Calu3 (cell line): Measurements from ENCODE around the gene DPYSL3. TPM values are rescaled to one million over a fixed set of nuclear protein-coding genes. Genes with fewer than 3 reads are reported as not detected.

Experiments used
- BruUV-seq: library from RNA; stranded (reverse); fragments of 400-500 nt; replicated peaks from 2 replicates; lab custom pipeline; 2021; lab: Mats Ljungman, UMichigan
- CTCF ChIA-PET: fragments of 300-600 bp; sonication (Branson Sonifier 250); formaldehyde crosslinking; loops from one replicate; lab custom pipeline; 2022; ENCODE audit warnings: antibody characterized with exemption; lab: Charles Lee
- DNase-seq: peaks from one replicate; pipeline ENCODE4 v3.0.0; 2022
- H3K27ac Mint-ChIP-seq: one replicate; pipeline ENCODE4 v1.8.0; 2022; ENCODE audit warnings: mixed read lengths; ENCODE audit not compliant: unreplicated experiment
- H3K27me3 Mint-ChIP-seq: one replicate; pipeline ENCODE4 v1.8.0; 2022; ENCODE audit warnings: mixed read lengths; ENCODE audit not compliant: unreplicated experiment
- H3K36me3 Mint-ChIP-seq: one replicate; pipeline ENCODE4 v1.8.0; 2022; ENCODE audit warnings: mild to moderate bottlenecking, moderate library complexity, mixed read lengths; ENCODE audit not compliant: insufficient read depth, unreplicated experiment
- H3K4me1 Mint-ChIP-seq: one replicate; pipeline ENCODE4 v1.8.0; 2022; ENCODE audit warnings: mild to moderate bottlenecking, low read depth, mixed read lengths; ENCODE audit not compliant: unreplicated experiment
- H3K4me3 Mint-ChIP-seq: one replicate; pipeline ENCODE4 v1.8.0; 2022; ENCODE audit warnings: mild to moderate bottlenecking, low read depth, moderate library complexity, mixed read lengths; ENCODE audit not compliant: unreplicated experiment
- H3K9me3 Mint-ChIP-seq: one replicate; pipeline ENCODE4 v1.8.0; 2022; ENCODE audit warnings: low read depth, mixed read lengths; ENCODE audit not compliant: unreplicated experiment
- intact Hi-C: fragments of 100-400 bp; cut with micrococcal nuclease; formaldehyde crosslinking; loops from one replicate; pipeline ENCODE4 v1.10.0; 2022; ENCODE audit not compliant: unreplicated experiment
- total RNA-seq: library from RNA; stranded (reverse); gene quantifications from 2 replicates; pipeline ENCODE4 v1.2.3, GENCODE V29; 2022
- TF ChIP-seq, protein P1 (sequence below): fragments of 200-600 bp; IDR thresholded peaks from one replicate; pipeline ENCODE4 v1.8.0; 2022; ENCODE audit warnings: antibody characterized with exemption; ENCODE audit not compliant: unreplicated experiment

Gene DPYSL3
- total RNA-seq, 1 experiment from 2014 or later = 26.6 TPM

DNA sequence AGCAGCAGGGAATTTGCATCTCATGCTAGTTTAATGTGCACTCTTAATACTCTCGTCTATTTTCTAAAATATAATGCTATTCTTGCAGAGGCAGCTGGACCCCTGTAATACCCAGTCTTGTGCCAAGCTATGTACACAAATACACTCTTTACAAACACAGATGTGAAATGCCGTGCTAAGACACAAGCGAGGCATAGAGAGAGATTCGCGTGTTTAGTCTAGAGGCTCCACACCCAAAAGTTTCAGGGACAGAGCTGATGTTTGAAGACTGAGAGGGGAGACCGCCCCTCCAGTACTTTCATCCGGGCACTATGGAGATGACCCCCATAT is 1.2 kb downstream of the DPYSL3 start:
- no peak for DNase-seq
- H3K9me3 Mint-ChIP-seq = no peaks in the 10 kb centered on the region
- CTCF ChIA-PET = interaction anchor here (0.9 to 2.4 kb wide), 4 partner anchors 29 to 69 kb away, joined by 3 to 10 read pairs (median 4); no protein-coding TSS in a partner anchor

DNA sequence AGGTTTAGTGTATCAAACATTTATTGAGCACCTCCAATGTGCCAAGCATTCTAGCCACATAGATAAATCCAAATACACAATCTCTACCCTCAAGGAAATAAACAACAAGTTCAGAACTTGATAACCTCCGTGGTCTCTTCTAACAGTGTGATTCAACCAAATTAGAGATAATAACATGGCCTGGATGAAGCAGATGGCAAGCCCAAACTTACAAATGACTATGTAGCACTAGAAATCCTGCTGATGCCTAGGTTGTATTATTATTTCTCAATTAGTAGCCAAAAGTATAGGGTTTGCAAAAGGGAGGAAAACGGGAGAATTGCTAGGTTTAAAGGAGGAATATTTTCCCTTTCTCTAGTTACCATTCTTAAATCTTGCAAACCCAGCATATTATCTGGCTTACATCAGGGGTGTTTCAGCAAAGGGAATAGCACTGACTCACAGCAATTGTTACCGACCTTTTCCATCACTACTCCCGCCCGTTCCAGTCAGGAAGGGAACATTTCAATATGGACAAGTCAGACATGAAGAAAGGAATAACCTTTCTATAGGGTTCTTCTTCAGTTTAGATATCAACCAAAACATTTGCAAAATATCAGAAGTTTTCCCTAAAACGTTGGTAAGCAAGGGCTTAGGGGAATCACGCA is 2.3 kb downstream of the DPYSL3 start:
- no TSS peak for BruUV-seq
- Mint-ChIP-seq H3K4me1 (peaks cover 36% of the 10 kb centered on the region), H3K9me3 (no peaks in the 10 kb centered on the region), H3K4me3 (no peak overlapping the region), H3K27me3 (no peaks in the 10 kb centered on the region), H3K27ac (no peak overlapping the region), H3K36me3 (peaks cover 22% of the 10 kb centered on the region)
- no peak for DNase-seq
- CTCF ChIA-PET = interaction anchor here (0.8 to 2.4 kb wide), 3 partner anchors 10 to 70 kb away, joined by 3 to 10 read pairs (median 5); no protein-coding TSS in a partner anchor
- intact Hi-C loops = loop anchor here (5.0 kb wide), 1 partner anchor 55 kb away; no protein-coding TSS in a partner anchor
- TF ChIP-seq, protein P1, sequence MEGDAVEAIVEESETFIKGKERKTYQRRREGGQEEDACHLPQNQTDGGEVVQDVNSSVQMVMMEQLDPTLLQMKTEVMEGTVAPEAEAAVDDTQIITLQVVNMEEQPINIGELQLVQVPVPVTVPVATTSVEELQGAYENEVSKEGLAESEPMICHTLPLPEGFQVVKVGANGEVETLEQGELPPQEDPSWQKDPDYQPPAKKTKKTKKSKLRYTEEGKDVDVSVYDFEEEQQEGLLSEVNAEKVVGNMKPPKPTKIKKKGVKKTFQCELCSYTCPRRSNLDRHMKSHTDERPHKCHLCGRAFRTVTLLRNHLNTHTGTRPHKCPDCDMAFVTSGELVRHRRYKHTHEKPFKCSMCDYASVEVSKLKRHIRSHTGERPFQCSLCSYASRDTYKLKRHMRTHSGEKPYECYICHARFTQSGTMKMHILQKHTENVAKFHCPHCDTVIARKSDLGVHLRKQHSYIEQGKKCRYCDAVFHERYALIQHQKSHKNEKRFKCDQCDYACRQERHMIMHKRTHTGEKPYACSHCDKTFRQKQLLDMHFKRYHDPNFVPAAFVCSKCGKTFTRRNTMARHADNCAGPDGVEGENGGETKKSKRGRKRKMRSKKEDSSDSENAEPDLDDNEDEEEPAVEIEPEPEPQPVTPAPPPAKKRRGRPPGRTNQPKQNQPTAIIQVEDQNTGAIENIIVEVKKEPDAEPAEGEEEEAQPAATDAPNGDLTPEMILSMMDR = no peak

More for the DNA sequence above, 1.2 kb downstream of the DPYSL3 start:
- H3K27ac Mint-ChIP-seq = peak overlapping the region; percentile 36
- H3K36me3 Mint-ChIP-seq = peaks cover 22% of the 10 kb centered on the region
- BruUV-seq = TSS peak; percentile 27
- peak overlapping the region; percentile 99 for H3K4me3 Mint-ChIP-seq
- TF ChIP-seq, protein P1 = no peak
- peaks cover 36% of the 10 kb centered on the region for H3K4me1 Mint-ChIP-seq
- no peaks in the 10 kb centered on the region for H3K27me3 Mint-ChIP-seq
- intact Hi-C loops = loop anchor here (5.0 kb wide), 1 partner anchor 56 kb away; no protein-coding TSS in a partner anchor

DNA sequence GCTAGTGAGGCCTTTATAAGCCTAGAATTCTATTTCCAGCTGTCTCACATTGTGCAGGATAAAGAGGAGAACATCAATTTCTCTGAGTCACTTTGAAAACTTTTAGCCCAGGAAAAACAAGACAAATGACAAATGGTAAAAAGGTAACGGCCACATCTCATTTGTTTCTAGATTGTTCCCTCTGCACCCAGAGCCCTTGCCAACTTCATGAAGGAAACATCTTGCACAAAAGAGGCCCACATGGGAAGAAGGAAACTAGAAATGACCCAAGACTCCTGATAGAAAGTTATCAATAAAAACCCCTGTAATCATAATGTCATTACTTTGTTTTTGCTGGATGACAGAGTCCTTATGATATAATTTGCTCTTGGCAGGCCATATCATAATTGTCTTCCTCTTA is 5.3 kb downstream of the DPYSL3 start:
- Mint-ChIP-seq H3K4me1 (peaks cover 19% of the 10 kb centered on the region), H3K36me3 (peaks cover 10% of the 10 kb centered on the region), H3K27ac (no peak overlapping the region), H3K9me3 (no peaks in the 10 kb centered on the region), H3K4me3 (no peak overlapping the region), H3K27me3 (no peaks in the 10 kb centered on the region)
- no TSS peak for BruUV-seq
- intact Hi-C loops = no loop called here
- CTCF ChIA-PET = no interaction called here
- TF ChIP-seq, protein P1 = no peak
- no peak for DNase-seq

DNA sequence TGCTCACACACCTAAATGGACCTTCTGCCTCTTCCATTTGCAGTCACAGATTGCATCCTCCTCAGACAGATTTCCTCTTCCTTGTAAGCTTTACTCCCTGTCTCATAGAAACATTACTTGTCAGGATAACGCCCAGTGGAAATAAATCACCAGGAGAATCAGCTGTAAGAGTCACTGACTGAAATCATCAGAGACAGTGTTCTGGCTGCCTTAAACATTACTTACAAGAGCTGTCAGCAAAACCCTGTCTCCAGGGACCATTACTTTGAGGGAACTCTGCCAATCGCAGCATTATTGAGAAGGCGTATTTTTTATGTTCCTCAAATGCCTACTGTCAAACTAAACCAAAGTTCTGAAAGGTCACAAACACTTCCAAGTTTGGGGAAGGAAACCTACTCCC is 5.9 kb downstream of the DPYSL3 start:
- Mint-ChIP-seq H3K4me1 (peaks cover 19% of the 10 kb centered on the region), H3K36me3 (peaks cover 5% of the 10 kb centered on the region), H3K27ac (no peak overlapping the region), H3K27me3 (no peaks in the 10 kb centered on the region), H3K4me3 (no peak overlapping the region), H3K9me3 (no peaks in the 10 kb centered on the region)
- DNase-seq = no peak
- CTCF ChIA-PET = no interaction called here
- intact Hi-C loops = no loop called here
- BruUV-seq = no TSS peak
- TF ChIP-seq, protein P1 = no peak
